Fibroblast of upper back skin (primary cell): Measurements from ENCODE around the gene UMAD1.

Experiments
- DNase-seq: peaks from one replicate; pipeline ENCODE4 v3.0.0-alpha.2; 2013

UMAD1 gene

DNA sequence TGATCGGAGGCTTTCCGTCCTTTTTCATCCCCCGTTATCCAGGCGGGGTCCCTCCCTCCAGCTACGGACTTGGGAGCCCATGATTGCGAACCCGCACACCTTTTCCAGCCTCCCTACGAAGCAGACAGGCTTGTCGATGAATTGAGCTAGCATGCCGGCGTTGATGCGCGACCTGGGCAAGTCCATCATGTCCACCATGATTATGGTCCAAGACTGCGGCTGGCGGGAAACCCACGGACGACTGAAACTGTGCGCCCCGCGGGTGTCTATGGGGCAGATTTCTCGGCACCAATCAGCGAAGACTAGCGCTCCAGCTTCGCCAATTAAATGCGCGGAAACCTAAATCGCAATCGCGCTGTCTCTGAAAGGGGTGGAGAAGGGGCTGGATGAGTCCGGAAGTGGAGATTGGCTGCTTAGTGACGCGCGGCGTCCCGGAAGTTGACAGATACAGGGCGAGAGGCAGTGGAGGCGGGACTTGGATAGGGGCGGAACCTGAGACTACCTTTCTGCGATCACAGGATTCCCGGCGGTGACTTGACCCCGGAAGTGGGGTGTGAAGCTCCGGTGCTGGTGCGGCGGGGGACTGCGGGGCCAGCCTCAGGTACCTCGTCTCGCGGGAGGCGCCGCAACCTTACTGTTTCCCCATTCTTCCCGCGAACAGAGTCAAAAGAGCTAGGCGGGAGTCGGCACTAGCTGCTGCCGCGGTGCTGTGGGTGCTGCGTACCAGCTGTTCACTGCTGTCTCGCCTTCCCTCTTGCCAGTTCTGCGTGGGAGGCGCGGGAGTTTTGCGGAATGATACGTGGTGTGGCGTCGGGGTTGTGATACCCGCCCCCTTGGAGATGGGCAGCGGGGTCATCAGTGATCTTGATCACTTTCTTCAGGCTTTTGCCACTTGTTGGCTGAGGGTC, at the start of gene UMAD1:
UMAD1 (plus strand) TSS at position 532 of the 908 bp plus-strand sequence. CDS start 32,620 bp downstream, outside the sequence.
- peak; percentile 99 for DNase-seq

DNA sequence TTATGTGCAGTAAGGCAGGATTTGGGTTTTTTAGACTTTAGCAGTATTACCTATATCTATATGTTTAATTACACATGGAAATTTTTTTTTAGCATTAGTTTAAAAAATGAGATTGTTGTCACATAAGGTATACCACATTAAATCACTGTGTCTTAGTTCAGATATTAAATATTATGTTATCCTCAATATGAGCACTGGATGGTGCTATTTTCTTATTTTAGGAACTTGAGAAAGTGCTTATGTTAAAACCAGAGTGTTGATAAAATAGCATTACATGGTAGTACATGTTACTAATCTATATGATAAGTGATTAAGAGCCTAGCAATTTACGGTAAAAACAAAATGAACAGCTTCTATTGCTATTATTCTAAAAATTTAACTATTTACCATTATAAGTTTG, 45.1 kb upstream of the UMAD1 start:
- peak; percentile 19 for DNase-seq

DNA sequence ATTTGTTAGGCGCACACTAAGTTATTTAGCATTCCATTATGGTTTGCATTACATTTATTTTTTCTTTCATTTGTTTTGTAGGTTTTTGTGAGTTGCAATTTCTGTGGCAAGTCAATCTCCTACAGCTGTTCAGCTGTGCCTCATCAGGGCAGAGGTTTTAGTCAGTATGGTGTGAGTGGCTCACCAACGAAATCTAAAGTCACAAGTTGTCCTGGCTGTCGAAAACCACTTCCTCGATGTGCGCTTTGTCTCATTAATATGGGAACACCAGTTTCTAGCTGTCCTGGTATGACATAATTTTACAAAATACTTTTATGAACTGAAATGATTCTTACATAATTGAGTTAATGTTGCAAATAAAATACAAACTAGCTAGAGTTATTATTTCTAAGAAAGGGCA, 44.4 kb upstream of the UMAD1 start:
- DNase-seq = no peak

DNA sequence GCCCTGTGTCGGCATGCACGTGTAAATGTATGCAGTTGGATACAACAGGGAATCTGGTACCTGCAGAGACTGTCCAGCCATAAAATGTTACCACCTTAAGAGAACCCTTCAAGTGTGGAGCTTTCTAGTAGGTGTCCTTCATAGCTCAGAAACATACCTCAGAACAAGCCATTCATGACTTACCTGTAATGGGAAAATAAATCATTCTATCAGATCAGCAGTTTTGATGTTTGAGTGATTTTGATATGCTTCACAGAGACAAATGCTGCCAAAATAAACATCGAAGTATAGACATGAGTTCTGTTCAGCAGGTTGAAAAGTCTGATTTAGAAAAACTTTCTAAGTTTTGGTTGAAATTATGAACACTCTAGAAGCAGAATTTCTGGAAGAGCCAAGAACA, 33.5 kb upstream of the UMAD1 start:
- no peak for DNase-seq

DNA sequence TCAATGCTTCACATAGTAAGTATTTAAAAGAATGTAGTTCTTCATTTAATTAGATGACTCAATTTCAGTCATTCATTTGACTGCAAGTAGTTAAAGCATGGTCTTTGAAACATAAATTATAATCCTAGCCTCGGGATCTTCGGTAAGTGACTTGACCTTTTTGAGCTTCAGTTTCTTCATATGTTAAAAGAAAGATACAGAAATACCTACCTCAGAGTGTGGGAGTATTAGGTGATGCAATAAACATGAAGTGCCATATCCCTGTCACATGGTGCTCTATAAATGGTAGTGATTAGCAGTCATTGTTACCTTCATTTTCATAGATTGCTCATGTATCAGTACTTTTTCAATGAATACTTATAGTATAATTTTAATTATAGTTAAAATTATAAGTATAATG, 31.2 kb upstream of the UMAD1 start:
- DNase-seq = no peak

DNA sequence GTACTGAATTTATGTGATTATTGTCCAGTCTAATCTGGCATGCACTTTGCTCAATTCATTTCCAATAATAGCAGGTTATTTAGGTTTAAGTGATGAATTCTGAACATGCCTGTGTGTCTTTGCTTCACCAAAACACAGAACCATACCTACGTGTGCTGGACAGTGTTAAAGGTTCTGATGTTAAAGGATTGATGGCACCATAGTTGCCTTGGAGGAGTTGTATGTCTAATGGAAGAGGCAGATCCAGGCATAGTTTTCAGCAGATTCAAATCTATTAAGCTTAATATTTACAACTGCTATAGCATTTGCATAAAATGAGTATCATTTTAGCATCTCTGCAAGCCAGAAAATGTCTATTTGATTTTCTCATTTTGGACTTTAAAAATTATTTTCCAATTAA, 28.0 kb upstream of the UMAD1 start:
- DNase-seq = no peak

DNA sequence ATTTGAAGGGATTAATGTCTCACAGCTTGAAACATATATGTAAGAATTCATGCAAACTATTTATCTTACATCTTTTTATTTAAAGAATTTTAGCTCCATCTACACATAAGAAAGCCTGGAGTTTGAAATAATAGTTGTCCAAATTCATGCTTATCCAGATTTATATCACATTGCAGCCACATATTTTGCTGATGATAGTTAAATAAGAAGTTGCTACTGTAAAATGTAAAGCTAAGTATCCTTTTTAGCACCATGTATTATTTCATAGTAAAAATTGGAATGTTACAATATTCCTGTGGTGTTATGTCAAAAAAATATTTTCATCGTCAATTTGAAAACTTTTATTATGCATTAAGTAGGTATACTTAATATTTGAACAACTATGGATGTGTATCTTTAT, 27.3 kb upstream of the UMAD1 start:
- DNase-seq = no peak

DNA sequence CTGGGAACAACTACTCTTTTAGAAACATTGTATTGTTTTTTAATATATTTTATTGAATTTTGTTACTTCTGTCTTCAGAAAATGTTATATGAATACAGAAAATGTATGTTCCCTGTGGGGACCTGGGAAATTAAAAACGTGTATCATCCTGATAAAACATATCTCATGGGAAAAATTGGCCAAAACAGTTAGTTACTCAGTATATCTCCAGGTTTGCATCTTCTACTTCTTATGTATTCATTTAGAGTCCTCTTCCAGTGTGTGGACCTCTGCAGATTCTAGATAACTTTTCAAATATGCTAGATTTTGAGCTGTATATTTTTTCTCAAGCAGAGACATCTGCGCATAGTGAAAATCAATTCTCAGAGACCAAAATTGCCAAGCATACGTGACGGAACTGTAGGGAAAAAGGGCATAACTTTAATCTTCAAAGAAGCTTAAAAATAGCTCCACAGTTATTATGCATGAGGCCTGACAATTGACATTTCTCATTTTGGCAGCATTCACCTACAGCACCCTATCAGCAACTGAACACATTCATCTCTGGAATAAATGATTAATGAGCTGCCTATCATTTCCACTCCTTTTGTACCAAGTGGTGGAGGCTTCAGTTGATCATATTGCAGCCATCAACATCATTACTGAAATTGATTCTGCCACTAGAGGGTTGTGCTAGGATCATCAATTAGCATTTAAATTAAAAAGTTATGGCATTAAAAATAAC, 26.4 kb upstream of the UMAD1 start:
- no peak for DNase-seq

DNA sequence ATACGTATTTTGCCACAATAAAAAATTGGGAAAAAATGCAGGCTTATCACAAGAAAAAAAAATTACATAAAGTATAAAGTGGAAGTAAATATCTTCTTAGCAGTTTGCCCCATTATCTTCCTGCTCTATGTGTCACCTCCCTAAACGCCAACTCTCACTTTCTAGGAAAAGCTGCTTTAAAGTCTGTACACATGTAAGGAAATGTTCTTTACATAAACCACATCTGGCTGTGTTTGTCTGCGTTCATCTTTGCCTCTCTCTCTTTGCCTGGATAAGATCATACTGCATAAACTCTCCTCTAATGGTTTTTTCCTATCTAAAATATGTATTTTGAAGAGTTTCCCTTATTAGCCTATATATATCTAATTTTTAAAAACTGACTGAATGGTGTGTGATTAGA, 23.0 kb upstream of the UMAD1 start:
- DNase-seq = no peak

DNA sequence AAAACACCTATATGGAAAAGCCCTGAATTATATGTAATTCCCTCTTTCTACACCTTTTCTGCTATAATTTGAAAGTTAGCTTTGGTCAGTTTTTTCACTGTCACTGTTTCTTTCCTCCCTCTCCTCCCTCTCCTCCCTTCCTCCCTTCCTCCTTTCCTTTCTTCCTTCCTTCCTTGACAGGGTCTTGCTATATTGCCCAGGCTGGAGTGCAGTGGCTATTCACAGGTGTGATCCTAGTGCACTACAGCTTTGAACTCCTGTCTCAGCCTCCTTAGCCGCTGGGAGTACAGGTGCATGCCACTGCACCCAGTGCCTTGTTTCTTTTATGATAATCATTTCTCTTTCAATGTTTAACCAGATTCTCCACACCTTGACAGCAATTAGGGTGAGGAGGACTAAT, 22.1 kb upstream of the UMAD1 start:
- DNase-seq = no peak

DNA sequence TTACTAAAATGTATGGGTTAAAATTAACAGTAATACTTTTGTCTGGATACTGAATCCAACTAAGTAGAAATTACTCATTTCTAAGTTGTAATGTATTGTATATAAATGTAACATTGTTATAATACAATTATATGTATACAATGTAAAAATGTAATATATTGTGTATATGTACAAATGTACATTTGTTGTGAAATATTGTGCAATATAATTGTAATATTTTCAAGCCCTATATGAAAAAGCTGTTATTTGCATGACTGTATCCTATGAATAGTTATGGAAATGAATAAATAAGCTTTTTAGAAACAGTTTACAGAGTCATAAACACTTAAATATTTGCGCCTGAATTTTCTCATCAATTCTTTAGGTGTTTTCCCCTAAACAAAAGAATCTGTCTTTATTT, 20.3 kb upstream of the UMAD1 start:
- DNase-seq = no peak

DNA sequence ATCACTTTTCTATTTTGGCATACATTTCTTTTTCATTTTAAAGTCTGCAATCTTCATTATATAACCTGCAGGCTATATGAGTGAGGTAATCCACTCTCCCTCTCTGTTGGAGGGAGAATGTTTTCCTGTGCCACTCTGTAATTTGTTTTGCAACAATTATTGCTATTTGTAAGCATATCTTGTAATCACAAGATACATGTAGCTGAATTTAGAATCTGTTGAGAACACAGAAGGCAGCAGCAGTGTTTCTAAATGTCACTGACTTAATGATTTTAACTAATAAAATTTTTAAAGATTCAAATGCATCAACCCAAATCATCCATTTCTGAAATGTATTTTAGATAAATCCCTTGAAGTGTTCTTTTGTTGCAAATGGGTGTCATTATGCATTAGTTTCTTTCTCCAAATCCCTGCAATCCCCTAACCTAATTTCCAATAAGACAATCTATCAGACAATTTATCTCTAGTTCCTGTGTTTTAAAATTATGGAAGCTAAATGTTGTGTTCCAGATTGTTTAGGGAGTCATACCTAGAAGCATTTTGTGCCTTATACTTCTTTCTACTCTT, 19.8 kb upstream of the UMAD1 start:
- no peak for DNase-seq

DNA sequence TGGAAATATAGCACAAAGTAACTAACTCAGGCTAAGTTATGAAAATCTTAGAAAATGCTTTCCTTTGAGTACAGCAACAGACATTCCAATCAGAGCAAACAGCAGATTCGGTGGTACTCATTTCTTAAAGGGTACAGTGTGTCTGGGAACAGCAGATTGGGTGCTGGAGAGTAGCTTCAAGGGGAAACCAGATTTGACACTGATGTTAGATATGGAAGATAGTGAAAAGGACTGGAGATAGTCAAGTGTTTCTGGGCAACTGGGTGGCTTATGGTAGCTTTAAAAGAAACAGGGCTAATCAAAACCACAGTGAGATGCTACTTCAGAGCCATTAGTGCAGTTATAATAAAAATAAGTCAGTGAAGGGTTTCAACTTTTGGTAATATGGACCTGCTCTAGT, 12.1 kb upstream of the UMAD1 start:
- no peak for DNase-seq

DNA sequence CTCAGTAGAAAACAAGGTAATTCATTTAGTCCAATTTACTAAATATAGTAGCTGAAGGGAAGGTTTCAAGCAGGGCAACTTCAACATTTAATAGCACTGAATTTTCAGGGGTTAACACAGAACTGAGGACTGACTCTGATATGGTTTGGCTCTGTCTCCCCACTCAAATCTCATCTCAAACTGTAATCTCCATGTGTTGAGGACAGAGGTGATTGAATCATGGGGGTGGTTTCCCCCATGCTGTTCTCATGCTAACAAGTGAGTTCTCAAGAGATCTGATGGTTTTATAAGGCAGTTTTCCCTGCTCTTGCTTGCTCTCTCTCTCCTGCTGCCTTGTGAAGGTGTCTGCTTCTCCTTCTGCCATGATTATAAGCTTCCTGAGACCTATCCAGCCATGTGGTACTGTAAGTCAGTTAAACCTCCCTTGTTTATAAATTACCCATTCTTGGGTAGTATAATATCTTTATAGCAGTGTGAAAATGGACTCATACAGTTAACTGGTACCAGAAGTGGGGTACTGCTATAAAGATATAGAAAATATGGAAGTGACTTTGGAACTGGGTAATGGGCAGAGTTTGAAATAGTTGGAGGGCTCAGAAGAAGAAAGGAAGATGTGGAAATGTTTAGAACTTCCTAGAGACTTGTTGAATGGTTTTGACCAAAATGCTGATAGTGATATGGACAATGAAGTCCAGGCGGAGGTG, 9.8 kb upstream of the UMAD1 start:
- no peak for DNase-seq

DNA sequence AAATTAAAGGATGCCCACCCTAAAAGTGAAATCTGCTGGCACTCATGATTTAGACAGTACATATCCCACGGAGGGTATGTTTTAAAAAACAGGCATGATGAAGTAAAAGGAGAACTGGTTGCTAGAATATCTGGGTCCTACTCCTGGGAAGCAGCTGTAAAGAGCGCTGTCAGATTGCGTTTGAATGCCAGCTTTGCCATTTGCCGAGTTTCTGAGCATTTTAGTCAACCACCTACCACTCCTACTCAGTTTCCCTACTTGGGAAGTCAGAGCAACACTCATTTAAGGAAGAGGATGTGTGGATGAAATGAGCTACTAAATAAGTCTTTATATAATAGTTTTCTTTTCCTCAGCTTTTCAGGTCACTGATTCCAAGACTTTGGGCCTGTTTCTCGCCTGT, 1.1 kb upstream of the UMAD1 start:
- no peak for DNase-seq

DNA sequence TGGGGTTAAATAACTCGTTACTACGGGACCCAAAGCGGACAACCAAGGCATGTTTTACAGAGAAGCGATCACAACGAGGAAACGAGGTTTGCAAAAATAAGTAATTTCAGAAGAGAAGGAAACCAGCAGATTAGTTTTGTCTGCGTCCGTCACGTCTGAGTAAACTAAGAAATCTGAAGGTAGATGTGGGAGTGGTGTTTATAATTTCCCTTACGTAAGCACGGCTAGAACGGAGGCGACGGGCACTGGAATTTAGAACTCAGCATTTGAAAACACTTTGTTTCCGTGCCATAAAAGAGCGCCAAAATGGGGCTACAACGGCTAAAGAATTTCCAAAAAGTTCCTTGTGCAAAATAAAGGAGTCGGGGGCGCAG, 718 bp upstream of the UMAD1 start:
- no peak for DNase-seq

DNA sequence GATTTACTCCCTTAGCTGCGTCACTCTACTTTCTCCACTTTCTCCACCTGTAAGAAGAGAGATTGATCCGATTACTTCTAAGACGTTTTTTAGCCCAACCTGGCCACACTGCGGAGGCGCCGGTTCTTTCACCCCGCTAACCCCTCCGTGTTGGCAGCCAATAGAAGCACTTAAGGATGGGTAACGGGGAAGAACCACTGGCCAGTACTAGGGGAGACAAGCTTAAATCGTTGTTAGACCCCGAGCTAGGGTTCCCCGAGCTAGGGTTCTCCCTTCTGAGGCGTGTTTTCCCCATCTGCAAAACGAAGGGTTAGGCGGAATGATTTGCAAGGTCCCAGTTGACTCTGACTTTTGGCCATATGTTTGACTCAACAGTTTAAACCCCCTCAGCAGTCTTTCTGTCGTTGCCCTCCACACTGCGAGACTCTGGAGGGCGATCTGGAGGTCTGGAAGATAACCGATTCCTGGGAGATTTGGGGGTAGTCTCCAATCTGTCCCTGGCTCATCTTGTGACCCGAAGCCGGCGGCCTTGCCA, 644 bp downstream of the UMAD1 start:
- DNase-seq = peak; percentile 3

DNA sequence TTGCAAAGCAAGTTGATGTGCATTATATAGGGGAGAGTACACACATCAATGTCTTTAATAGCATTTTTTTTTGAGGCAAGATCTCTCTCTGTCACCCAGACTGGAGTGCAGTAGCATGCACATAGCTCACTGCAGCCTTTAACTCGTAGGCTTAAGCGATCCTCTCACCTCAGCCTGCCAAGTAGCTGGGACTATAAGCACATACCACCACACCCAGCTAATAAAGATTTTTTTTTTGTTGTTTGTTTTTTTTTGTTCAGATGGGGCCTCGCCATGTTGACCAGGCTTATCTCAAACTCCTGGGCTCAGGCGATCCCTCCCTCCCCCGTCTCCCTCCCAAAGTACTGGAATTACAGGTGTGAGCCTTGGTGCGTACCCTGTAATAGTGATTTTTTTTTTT, 1.5 kb downstream of the UMAD1 start:
- DNase-seq = no peak

DNA sequence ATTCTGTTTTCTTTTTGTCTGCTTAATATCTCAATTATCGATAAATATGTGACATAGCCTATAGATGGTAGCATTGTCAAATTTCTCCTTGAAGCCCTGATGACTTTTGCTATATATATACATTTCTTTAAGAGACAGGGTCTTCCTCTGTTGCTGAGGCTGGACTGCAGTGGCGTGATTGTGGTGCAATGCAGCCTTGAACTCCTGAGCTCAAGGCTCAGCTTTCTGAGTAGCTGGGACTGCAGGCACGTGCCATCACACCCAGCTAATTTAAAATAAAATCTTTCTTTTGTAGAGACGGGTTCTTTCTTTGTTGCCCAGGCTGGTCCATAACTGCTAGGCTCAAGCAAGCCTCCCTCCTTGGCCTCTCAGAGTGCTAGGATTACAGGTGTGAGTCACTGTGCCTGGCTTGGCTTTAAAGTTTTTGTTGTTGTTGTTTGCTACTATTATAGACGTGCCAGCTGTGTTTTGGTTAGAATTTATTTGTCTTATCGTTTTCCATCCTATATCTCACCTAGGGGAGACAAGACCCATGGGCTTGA, 7.0 kb downstream of the UMAD1 start:
- no peak for DNase-seq

DNA sequence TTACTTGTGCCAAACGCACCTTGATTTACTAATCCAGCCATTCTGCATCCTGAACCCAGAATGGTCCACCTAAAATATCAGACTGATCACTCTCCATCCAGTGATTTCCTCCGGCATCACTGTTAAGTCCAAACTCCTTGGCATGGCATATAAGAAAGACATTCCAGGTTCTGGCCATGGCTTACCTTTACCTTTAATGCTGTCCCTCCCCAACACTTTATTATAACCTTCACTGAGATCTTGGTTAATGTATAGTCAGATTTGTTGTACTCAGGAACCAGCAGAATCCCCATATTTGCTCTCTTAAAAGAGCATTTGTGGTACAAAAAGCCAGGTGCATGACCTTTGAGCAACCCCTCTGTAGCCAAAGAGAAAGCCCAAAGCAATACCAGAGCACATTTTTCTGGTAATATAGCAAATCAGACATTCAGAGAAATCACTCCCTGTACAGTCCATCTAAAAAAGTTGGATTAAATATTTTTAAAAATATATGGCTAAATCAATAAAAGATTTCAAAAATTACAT, 10.2 kb downstream of the UMAD1 start:
- no peak for DNase-seq

DNA sequence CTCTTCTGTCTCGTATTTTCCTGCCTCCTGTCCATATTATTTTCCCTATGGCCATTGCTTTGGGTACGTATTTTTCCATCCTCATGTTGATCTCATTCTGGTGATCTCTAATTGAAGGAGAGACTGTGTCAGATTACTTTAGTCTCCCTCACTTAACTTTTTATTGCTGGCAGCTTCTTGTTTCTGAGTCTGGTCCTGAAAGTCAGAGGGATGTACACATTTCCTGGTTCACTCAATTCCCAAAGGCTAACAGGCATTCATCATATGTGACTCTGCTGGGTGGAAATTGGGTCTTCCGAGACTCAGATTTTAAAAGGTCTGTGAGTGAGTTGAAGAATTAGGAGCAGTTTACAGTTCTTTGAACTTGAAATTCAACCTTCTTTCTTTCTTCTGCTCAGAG, 10.9 kb downstream of the UMAD1 start:
- DNase-seq = no peak

DNA sequence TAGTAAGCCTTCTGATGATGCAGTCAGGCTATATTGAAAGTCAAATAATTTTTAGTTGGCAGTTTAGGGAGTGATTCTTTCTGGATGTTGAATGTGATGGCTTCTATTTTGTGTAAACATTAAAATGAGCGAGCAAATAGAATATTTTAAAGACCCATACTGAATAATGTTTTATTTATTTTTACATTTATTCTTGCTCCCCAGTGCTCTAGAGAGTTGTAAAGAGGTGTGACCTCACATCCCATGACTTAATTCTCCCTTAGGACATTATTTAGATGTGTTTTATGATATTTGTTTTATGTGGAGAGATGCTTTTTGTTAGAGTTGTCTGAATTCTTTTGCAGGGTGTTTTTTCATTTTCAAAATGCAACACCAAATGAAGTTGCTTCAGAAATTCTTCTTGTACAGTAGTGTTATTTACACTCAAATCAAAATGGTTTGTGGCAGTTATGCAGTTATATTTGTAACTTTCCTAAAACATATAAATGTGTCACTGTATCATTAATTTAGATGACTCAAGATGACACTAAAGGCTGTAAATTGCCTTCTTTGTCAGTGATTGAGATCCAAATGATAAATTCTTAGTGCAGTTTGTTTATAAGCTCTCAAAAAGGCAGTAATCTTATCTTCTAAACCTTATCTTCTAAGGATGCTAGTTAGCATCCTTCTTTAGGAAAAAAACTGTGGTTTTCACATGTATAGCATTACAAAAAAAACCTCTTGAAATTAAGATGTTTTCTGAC, 12.4 kb downstream of the UMAD1 start:
- DNase-seq = no peak
